Measurements from ENCODE around the gene CPB2.

Gene CPB2

GRCh38 chr13:46086421-46086922 lies 18.4 kb downstream of the CPB2 start:
- Histone ChIP-seq H3F3A (ENCODE audit: insufficient read depth, low read length) (no peaks in the 10 kb centered on the region), H3K9ac (ENCODE audit: low read length) (no peak overlapping the region), H3K27me3 (ENCODE audit: insufficient read depth, low read length) (peaks cover 6% of the 10 kb centered on the region; the same call in 1 of the 2 replicates), H2AFZ (ENCODE audit: low read length) (no peak overlapping the region), H4K20me1 (ENCODE audit: insufficient read depth, low read length) (no peaks in the 10 kb centered on the region), H3K27ac (ENCODE audit: low read depth, low read length, poor library complexity, severe bottlenecking) (no peak overlapping the region), H3K9me3 (ENCODE audit: low read length) (no peaks in the 10 kb centered on the region), H3K36me3 (ENCODE audit: insufficient read depth, low read length) (no peaks in the 10 kb centered on the region), H3K4me1 (ENCODE audit: insufficient read depth, low read length, severe bottlenecking) (no peaks in the 10 kb centered on the region), H3K4me3 (ENCODE audit: low read depth, low read length, poor library complexity, severe bottlenecking) (no peak overlapping the region), H3K9me2 (ENCODE audit: low read depth, low read length) (no peaks in the 10 kb centered on the region), H3K79me2 (ENCODE audit: insufficient read depth, low read length) (no peaks in the 10 kb centered on the region), H3K4me2 (ENCODE audit: low read length) (no peak overlapping the region)
- TF ChIP-seq CTCF (IDR thresholded peaks at IDR 0.05; ENCODE audit: low read length) (no peak), EZH2 (IDR thresholded peaks at IDR 0.05; ENCODE audit: borderline replicate concordance, low read length) (no peak)

- no peak overlapping the region for H3K9ac ChIP-seq (ENCODE audit: low read length)
- H3K4me2 ChIP-seq (ENCODE audit: low read length): no peak overlapping the region
- no peaks in the 10 kb centered on the region for H3K79me2 ChIP-seq (ENCODE audit: insufficient read depth, low read length)
- H4K20me1 ChIP-seq (ENCODE audit: insufficient read depth, low read length): no peaks in the 10 kb centered on the region
- H3K9me2 ChIP-seq (ENCODE audit: low read depth, low read length): no peaks in the 10 kb centered on the region
- TF ChIP-seq CTCF (IDR thresholded peaks at IDR 0.05; ENCODE audit: low read length): no peak
- TF ChIP-seq EZH2 (IDR thresholded peaks at IDR 0.05; ENCODE audit: borderline replicate concordance, low read length): no peak
- H3K27me3 ChIP-seq (ENCODE audit: insufficient read depth, low read length): peaks cover 6% of the 10 kb centered on the region; the same call in 1 of the 2 replicates
- no peaks in the 10 kb centered on the region for H3K9me3 ChIP-seq (ENCODE audit: low read length)
- H3K4me1 ChIP-seq (ENCODE audit: insufficient read depth, low read length, severe bottlenecking): no peaks in the 10 kb centered on the region
- no peaks in the 10 kb centered on the region for H3K36me3 ChIP-seq (ENCODE audit: insufficient read depth, low read length)
- no peaks in the 10 kb centered on the region for H3F3A ChIP-seq (ENCODE audit: insufficient read depth, low read length)
- H3K27ac ChIP-seq (ENCODE audit: low read depth, low read length, poor library complexity, severe bottlenecking): no peak overlapping the region
- no peak overlapping the region for H2AFZ ChIP-seq (ENCODE audit: low read length)
- no peak overlapping the region for H3K4me3 ChIP-seq (ENCODE audit: low read depth, low read length, poor library complexity, severe bottlenecking)
Measured at GRCh38 chr13:46085737-46086136, 19.1 kb downstream of the CPB2 start.

GRCh38 chr13:46082324-46082723 lies 22.5 kb downstream of the CPB2 start:
- H4K20me1 ChIP-seq (ENCODE audit: insufficient read depth, low read length): no peaks in the 10 kb centered on the region
- no peaks in the 10 kb centered on the region for H3K79me2 ChIP-seq (ENCODE audit: insufficient read depth, low read length)
- H3K4me3 ChIP-seq (ENCODE audit: low read depth, low read length, poor library complexity, severe bottlenecking): no peak overlapping the region
- peaks cover 6% of the 10 kb centered on the region; the same call in 1 of the 2 replicates for H3K27me3 ChIP-seq (ENCODE audit: insufficient read depth, low read length)
- H3K9me3 ChIP-seq (ENCODE audit: low read length): no peaks in the 10 kb centered on the region
- TF ChIP-seq EZH2 (IDR thresholded peaks at IDR 0.05; ENCODE audit: borderline replicate concordance, low read length) (no peak), CTCF (IDR thresholded peaks at IDR 0.05; ENCODE audit: low read length) (no peak)
- H3F3A ChIP-seq (ENCODE audit: insufficient read depth, low read length): no peaks in the 10 kb centered on the region
- H3K9me2 ChIP-seq (ENCODE audit: low read depth, low read length): no peaks in the 10 kb centered on the region
- no peaks in the 10 kb centered on the region for H3K36me3 ChIP-seq (ENCODE audit: insufficient read depth, low read length)
- no peak overlapping the region for H3K9ac ChIP-seq (ENCODE audit: low read length)
- H2AFZ ChIP-seq (ENCODE audit: low read length): no peak overlapping the region
- H3K4me2 ChIP-seq (ENCODE audit: low read length): no peak overlapping the region
- no peak overlapping the region for H3K27ac ChIP-seq (ENCODE audit: low read depth, low read length, poor library complexity, severe bottlenecking)
- H3K4me1 ChIP-seq (ENCODE audit: insufficient read depth, low read length, severe bottlenecking): no peaks in the 10 kb centered on the region

Measured in OCI-LY1 (cell line).